NT2/D1 (cell line): Measurements from ENCODE around the gene PLB1.

ENCODE experiments used
- DNase-seq: peaks from one replicate; pipeline ENCODE4 v3.0.0-alpha.2; 2011; ENCODE audit warnings: low read depth, low spot score
- H3K27me3 ChIP-seq: 2 replicates; pipeline ENCODE4 v1.6.0; 2011; ENCODE audit warnings: mild to moderate bottlenecking; ENCODE audit not compliant: insufficient read length, insufficient read depth
- H3K36me3 ChIP-seq: 2 replicates; pipeline ENCODE4 v1.6.1; 2011; ENCODE audit warnings: mild to moderate bottlenecking, low read length, mixed read lengths; ENCODE audit not compliant: insufficient read depth, insufficient read length
- H3K4me1 ChIP-seq: 2 replicates; pipeline ENCODE4 v1.5.1; 2011; ENCODE audit not compliant: insufficient read depth, insufficient read length
- H3K4me3 ChIP-seq: 2 replicates; pipeline ENCODE4 v1.5.1; 2011; ENCODE audit warnings: low read depth; ENCODE audit not compliant: insufficient read length
- H3K9ac ChIP-seq: 2 replicates; pipeline ENCODE4 v1.6.0; 2011; ENCODE audit warnings: low read depth; ENCODE audit not compliant: insufficient read length
- H3K9me3 ChIP-seq: 2 replicates; pipeline ENCODE4 v1.5.1; 2011; ENCODE audit warnings: mild to moderate bottlenecking, low read length; ENCODE audit not compliant: insufficient read depth
- SUZ12 ChIP-seq: IDR thresholded peaks from 2 replicates; pipeline ENCODE4 v1.6.1; 2011; ENCODE audit not compliant: insufficient read length, insufficient read depth; ENCODE audit errors: extremely low read depth
- YY1 ChIP-seq: IDR thresholded peaks from 2 replicates; pipeline ENCODE4 v1.6.1; 2011; ENCODE audit not compliant: insufficient read length, insufficient read depth
- ZNF274 ChIP-seq: IDR thresholded peaks from 2 replicates; pipeline ENCODE4 v1.6.1; 2011; ENCODE audit warnings: mild to moderate bottlenecking, low read depth, low read length

Gene PLB1

DNA sequence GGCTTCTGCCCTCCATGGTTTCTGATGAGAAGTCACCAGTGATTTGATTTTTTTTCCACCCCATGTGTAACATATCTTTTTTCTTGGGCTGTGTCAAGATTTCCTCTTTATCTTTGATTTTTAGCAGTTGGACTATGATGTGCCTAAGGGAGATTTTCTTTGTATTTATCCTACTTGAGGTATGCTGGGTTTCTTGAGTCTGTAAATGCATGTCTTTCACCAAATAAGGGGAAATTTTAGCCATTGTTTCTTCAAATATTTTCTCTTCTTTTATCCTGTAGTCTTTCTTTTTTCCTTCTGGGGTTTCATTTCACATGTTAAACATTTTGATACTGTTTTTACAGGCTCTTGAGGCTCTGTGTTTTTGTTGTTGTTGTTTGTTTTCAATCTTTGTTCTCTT is 33.7 kb upstream of the PLB1 start:
- H3K27me3 ChIP-seq, result no peaks in the 10 kb centered on the region
- peaks cover 15% of the 10 kb centered on the region for H3K9me3 ChIP-seq
- DNase-seq, result no peak
- no peaks in the 10 kb centered on the region for H3K36me3 ChIP-seq
- TF ChIP-seq SUZ12 (no peak), ZNF274 (no peak), YY1 (no peak)
- no peak overlapping the region for H3K4me3 ChIP-seq
- H3K4me1 ChIP-seq, result no peaks in the 10 kb centered on the region
- H3K9ac ChIP-seq, result no peak overlapping the region

DNA sequence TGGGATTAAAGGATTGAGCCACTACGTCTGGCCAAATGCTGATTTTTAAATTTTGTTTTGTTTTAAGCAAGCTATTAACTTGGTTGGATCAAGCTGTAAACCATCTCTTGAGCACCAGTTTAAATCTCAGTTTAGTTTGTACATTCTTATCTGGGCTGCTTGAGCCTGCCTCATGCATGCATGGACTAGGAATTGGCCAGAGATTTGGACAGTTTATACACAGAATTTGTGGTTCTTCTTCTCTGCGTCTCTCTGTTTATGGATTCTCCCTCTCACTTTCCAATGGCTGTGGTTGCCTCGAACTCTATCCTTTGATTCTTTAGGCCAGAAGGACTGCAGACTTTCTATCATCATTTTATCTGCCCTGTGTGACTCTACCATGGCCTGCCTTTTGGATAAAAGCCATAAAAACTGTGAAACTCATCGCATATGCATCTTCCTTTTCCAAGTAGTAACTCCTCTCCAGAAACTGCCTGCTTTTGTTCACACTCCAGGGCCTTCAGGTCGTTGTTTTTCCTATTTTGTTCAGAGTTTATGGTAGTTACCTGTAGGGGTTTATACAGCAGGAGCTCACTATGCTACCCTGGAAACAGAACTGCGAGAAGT is 32.5 kb upstream of the PLB1 start:
- H3K9ac ChIP-seq, result no peak overlapping the region
- peaks cover 15% of the 10 kb centered on the region for H3K9me3 ChIP-seq
- H3K4me3 ChIP-seq, result no peak overlapping the region
- H3K36me3 ChIP-seq, result no peaks in the 10 kb centered on the region
- DNase-seq, result no peak
- H3K27me3 ChIP-seq, result no peaks in the 10 kb centered on the region
- H3K4me1 ChIP-seq, result no peaks in the 10 kb centered on the region
- TF ChIP-seq YY1 (no peak), ZNF274 (no peak), SUZ12 (no peak)

DNA sequence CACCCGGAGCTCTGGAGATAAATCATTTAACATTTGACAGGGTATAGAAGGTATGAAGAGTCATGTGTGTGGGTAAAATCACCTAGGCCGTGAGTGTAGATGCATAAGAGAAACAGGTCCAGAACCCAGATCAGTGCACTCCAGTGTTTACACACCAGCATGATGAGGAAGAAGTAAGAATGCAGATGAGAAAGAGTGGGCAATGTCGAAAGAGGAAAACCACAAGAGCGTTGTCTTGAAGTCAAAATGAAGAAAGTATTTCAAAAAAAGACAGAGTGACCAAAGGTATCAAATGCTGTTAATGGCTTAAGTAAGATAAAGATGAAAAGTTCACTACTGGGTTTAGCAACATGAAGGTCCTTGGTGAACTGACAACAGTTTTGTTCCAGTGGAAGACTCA is 32.0 kb upstream of the PLB1 start:
- H3K4me3 ChIP-seq, result no peak overlapping the region

DNA sequence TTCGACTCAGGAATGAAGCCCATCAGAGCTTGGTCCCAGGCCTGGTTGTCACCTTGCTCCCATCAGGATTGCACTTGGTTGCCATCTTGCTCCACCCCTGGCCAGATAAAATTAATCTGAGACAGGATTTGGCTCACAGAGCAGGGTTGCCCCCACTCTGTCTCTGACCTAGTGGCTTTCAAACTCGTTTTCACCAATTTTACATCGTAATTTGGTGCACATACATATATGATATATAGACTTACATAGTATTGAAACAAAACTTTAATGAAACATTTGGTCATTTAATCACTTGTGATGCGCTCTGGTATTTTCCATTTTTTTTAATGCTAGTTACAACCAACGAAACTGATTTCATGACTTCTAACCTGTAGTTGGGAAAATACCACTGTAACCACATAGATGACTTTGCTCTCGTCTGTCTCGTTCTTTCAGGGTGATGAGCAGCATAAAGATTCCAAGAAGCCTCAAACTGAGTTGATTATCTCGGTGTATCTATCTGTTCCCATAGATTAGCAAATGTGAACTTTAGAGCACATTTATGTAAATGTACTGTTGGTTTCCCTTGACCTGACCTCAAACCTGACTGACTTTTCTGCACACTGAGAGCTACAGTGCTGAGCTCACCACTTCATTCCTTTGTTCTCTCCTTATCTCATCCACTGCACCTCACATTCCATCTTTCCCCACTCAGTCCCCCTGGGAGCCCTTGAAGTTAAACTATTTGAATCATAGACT is 30.5 kb upstream of the PLB1 start:
- TF ChIP-seq YY1 (no peak), SUZ12 (no peak)
- Histone ChIP-seq H3K9me3 (peaks cover 15% of the 10 kb centered on the region), H3K4me1 (no peaks in the 10 kb centered on the region), H3K27me3 (no peaks in the 10 kb centered on the region), H3K9ac (no peak overlapping the region), H3K4me3 (no peak overlapping the region), H3K36me3 (no peaks in the 10 kb centered on the region)
- DNase-seq, result no peak

More for the DNA sequence above, 32.0 kb upstream of the PLB1 start:
- no peak for DNase-seq
- H3K9me3 ChIP-seq, result peaks cover 15% of the 10 kb centered on the region
- no peaks in the 10 kb centered on the region for H3K36me3 ChIP-seq
- no peak overlapping the region for H3K9ac ChIP-seq
- no peak for TF ChIP-seq ZNF274
- no peaks in the 10 kb centered on the region for H3K27me3 ChIP-seq
- no peaks in the 10 kb centered on the region for H3K4me1 ChIP-seq

DNA sequence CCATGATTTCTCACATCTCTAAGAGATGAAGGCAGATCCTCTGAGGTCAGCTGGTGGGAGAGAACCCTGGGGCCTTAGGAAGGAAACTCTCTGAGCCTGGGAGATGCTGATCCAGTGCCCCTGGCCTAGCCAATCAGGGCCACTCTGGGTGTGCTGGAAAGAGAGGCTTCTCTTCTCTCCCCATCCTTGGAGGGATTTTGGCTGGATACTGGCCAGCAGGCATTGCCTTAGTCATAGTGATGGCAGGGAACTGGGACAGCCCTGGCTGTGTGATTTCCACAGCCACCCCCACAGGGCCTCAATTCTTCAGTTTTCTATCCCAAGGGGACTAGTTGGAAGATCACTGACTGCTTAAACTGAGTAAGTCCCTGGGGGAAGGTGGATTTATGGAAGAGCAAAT is 26.6 kb upstream of the PLB1 start:
- H3K9me3 ChIP-seq, result no peaks in the 10 kb centered on the region
- no peaks in the 10 kb centered on the region for H3K4me1 ChIP-seq
- no peak overlapping the region for H3K4me3 ChIP-seq
- H3K9ac ChIP-seq, result no peak overlapping the region
- no peaks in the 10 kb centered on the region for H3K36me3 ChIP-seq
- no peak for TF ChIP-seq ZNF274
- TF ChIP-seq SUZ12, result no peak
- no peak for TF ChIP-seq YY1
- DNase-seq, result no peak
- no peaks in the 10 kb centered on the region for H3K27me3 ChIP-seq

DNA sequence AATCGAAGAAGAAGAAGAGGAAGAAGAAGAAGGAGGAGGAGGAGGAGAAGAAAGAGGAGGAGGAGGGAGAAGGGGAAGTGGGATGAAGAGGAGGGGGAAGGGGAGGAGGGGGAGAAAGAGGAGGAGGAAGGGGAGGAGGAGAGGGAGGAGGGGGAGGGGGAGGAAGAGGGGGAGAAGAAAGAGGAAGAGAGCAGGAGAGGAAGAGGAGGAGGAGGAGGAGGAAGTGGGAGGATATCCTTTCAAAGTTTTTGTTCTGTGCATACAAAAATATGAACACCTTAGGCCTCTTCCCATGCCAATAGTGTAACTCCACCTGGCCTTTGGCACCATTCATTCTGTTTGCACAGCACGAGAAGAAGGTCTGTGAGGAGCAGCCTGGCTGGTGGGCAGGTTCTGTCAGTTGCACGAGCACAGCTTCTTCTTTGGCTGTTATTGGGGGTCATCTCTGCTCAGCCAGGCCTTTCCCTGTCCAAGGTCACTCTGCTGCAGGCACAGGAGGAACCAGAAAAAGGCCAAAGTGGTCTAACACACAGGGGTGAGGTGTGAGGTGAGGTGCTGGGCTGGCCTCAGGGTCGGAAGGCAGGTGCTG is 25.8 kb upstream of the PLB1 start:
- no peak overlapping the region for H3K9ac ChIP-seq
- no peaks in the 10 kb centered on the region for H3K9me3 ChIP-seq
- no peaks in the 10 kb centered on the region for H3K27me3 ChIP-seq
- TF ChIP-seq YY1, result no peak
- TF ChIP-seq ZNF274, result no peak
- TF ChIP-seq SUZ12, result no peak
- H3K4me3 ChIP-seq, result no peak overlapping the region
- no peaks in the 10 kb centered on the region for H3K4me1 ChIP-seq
- no peak for DNase-seq
- no peaks in the 10 kb centered on the region for H3K36me3 ChIP-seq

DNA sequence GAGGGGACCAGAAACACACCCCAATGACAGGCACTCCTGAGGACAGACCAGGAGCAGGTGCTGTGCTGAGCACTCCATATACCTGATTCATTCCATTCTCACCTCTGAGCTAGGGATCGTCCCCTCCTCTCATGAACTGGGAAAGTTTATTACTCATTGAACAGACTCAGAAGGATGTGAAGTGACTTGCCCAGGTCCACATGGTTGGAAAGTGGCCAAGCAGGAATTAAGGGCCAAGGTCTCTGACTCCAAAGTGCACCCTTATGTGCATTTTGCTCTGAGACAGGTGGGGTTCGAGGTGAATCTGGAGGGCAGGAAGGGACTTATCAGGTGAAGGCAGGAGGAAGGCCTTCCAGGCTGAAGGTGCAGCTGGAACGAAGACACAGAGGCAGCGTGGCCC is 25.1 kb upstream of the PLB1 start:
- TF ChIP-seq YY1 (no peak), ZNF274 (no peak), SUZ12 (no peak)
- H3K27me3 ChIP-seq, result no peaks in the 10 kb centered on the region
- H3K36me3 ChIP-seq, result no peaks in the 10 kb centered on the region
- no peak for DNase-seq
- no peak overlapping the region for H3K9ac ChIP-seq
- no peaks in the 10 kb centered on the region for H3K4me1 ChIP-seq
- no peaks in the 10 kb centered on the region for H3K9me3 ChIP-seq
- no peak overlapping the region for H3K4me3 ChIP-seq
